Occipital lobe (tissue), 2 donors: Measurements from ENCODE around the gene SIX3. TPM values are rescaled to one million over a fixed set of nuclear protein-coding genes. Genes with fewer than 3 reads are reported as not detected.

ENCODE experiments used
- DNase-seq: peaks from one replicate; lab custom pipeline; 2025; lab: John Stamatoyannopoulos, UW
- total RNA-seq: library from RNA; depleted of rRNA; stranded (reverse); fragments of >200 nt; gene quantifications from one replicate; pipeline ENCODE4 v1.2.3, GENCODE V29; 2014

Gene SIX3
- total RNA-seq, 1 donor from 2014 or later: not detected

DNA sequence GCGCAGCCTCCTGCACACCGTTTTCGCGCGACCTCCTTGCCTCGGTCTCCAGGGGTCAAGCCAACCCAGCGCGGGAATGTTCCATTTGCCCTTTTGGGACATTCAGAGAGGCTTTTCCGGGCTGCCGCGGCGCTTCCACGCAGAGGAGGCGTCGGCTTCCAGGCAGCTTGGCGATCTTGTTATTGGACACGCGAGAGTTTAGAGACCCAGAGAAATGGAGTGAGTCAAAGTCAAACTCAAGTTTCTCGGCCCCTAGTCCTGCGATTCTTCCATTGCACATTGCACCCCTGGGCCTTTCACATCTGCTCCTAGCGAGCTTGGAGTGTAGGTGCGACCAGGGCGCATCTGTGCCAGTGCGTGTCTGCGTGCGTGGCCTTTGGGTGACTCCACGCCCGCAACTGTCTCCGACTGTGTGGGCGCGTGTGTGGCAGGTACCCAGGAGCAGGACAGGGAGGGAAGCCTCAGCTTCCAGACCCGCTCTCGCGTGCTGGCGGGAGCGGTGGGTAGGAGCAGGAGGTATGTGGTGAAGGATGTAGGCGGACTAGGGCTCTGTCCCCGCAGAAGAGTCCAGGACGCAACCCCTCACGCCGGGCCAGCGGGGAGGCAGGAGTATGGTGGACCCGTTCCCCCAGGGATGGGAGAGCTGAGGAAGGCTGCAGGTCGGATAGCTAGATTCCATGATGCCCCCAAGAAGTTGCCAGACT lies 13.5 kb downstream of the SIX3 start:
- DNase-seq: no peak

DNA sequence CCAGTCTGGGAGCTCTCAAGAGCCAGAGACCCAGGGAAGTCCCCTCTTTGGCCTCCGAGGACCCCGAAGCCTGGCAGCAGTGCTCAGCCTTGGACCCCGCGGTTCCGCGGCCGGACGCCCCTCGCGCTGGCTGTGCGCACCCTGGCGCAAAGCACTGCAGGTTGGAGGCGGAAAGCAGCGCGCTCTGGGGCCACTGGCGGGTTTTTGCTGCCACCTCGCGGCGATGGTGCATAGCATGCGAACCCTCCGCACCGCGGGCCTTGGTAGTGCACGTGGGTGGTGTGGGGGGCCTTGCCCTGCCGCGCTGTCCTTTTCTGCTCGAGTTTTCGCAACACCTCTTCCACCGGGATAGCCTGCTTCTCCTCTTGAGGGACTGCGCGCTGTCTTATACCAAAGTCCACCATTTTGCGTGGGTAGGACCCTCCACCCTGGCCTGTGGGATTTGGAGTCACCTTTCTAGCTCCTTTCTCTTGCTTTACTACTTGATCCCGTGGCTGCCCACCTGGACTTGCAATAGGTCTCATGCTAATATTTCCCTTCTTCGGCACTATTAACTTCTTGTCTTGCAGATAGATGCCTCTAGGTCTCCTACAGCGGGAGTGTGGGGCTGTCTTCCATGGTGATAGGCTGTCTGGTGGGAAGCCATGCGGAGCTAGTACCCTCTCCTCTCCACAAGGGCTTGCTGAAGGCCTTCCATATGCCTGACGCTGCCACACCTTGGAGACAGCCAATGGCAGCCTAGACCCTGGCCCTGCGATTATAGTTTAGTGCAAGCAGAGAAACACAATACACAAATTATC lies 14.3 kb downstream of the SIX3 start:
- DNase-seq: peak; percentile 55

DNA sequence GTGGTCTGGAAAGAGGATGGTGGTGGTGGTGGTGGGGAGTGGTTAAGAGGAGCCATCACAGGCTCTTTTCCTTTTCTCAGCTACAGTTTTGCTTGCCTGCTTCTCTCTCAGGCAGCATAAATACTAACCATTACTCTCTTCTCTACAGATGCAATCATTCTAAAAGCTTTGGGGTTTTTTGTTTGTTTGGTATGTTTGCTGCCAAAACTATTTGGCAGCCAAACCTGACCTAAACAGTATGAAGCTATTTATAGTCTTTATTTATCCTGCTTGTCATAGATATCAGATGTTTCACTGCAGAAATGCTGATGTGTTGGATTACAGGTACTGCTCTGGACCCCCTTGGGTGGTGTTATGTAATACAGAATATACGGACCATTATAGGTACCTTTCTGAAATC lies 15.3 kb downstream of the SIX3 start:
- no peak for DNase-seq

DNA sequence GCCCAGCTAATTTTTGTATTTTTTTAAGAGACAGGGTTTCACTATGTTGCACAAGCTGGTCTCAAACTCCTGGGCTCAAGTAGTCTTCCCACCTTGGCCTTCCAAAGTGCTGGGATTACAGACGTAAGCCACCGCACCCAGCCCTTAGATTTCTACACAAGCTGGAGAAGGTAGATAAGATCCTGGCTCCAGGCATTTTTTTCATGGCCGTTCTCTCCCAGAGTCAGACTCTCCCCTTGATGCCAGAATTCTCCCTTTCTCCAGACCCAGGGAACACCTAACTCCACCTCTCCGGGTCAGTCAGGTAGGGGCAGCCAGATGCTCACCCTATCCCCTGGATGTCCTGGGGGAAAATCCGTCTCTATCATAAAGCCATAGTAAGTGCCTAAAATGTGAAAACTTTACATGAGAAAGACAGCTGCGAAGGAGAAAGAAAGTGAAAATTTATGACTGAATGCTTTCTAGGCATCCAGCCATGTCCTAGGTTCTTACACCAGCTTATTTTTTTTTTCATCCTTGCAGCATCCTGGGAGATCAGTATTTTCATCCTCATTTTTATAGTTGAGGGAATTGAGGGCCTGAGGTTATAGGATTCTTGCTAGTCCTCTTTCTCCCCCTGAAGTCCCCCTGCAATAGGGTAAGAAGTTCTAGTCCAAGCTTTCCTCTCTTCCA lies 16.3 kb downstream of the SIX3 start:
- DNase-seq: no peak

DNA sequence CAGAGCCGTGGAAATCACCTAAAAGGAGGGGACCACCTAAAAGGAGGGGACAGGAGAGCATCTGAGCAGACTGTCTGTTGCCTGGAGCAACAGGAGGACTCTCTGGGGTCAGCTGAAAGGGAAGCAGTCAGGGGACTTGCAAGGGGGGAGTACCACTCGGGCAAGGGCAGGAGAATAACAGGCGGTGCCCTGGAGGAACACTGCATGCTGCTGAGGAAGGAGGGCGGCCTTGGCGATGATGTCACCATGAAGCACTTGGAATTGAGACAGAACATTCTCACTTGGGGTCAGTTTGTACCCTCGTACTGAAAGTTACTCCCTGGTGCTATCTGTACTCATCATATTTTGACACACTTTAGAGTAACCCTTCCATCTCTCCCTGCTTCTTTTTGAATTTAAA lies 18.4 kb downstream of the SIX3 start:
- DNase-seq: no peak

DNA sequence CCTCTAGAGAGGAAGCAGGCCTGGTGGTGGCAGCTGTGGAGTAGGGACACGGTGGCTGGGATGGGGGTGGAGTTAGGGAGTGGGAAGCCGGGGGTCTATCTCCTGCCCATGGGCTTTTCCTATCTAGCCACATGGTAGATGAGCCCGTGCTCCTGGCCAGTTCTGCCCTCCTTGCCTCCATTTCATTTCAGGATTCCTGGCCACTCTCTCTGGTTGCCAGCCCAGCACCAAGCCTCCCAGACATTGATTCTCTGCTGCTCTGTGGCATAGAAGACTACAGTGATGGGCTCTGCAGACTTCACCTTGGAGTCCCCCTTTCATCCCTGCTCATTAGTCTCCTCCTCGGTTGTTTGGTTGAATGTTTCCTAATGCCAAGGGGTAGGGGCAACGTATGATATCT lies 19.4 kb downstream of the SIX3 start:
- no peak for DNase-seq

DNA sequence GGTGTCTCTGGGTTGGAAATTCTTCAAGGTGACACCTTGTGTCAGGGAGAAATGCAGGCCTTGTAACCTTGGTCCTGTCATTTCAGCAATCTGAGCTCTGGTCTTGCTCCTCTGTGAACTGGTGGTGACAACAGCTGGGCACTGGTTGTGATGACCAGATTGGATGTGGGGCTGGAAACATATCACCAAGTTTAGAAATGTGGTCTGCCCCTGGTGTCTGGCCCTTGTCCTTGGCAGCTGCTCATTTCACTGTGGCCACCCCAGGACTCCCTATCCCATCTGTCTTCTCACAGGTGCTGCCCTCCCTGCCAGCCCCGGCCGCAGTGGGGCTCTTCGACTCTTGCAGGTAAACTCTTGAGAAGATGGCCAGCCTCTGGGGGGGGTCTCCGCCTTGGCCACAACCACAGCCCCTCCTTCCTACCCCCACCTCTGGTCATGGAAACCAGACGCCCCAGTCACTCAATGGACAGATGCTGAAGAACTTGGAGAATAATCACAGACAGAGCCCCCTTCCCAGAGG lies 20.7 kb downstream of the SIX3 start:
- no peak for DNase-seq

DNA sequence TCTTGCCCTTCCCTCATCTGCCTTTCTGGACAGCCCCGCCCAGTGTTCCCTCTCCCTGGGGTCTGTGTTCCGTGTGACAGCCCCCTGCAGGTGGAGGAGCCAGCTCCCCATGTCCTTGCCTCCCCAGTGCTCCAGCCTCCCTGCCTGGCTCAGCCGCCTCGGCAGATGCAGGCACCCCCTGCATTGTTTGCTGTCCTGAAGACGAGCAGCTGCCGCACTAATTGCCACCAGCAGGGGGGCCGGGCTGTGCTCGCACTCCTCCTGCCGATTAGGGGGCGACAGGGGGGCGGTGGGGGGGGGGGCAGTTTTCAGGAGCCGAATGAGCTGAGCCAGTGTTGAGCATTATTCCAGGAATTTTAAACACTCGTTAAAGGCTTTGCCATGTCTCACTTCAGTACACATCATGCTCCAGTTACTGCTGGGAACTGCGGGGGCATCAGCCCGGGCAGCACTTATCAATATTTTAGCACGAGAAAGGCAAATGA lies 23.3 kb downstream of the SIX3 start:
- DNase-seq: no peak

DNA sequence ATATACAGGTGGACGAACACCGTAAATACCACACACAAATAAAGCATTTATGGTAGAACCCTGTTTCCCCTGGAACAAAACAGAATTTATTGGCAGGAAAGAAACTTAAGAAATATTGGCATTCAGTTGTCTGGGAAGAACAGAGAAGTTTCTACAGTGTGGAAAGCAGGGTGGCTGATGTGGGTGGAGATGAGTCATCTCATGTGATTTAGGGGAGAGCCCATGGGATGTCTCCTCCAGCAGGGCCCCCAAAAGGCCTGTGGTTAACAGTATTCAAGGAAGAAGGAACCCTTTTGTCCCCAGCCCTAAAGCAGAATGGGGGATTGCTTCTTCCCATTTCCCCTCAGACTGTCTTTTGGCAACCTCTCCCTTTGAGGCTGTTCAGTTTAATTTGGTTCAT lies 24.2 kb downstream of the SIX3 start:
- DNase-seq: no peak

DNA sequence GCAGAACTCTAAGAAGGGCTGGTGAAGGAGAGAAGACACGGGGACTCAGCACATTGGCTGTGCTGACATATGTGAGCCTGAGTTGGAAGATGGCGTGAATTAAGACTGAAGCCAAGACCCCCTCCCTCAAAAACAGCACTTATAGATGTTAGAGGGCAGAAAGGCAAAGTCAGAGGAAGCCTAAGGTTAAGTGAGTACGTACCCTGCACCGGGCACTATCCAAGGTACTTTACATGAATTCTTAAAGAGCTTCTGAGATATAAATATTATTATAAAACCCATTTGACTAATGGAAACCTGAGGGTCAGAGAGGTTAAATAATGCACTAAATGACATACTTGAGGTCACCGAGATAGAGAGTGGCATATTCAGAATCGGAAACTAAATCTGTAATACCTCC lies 25.6 kb downstream of the SIX3 start:
- no peak for DNase-seq

DNA sequence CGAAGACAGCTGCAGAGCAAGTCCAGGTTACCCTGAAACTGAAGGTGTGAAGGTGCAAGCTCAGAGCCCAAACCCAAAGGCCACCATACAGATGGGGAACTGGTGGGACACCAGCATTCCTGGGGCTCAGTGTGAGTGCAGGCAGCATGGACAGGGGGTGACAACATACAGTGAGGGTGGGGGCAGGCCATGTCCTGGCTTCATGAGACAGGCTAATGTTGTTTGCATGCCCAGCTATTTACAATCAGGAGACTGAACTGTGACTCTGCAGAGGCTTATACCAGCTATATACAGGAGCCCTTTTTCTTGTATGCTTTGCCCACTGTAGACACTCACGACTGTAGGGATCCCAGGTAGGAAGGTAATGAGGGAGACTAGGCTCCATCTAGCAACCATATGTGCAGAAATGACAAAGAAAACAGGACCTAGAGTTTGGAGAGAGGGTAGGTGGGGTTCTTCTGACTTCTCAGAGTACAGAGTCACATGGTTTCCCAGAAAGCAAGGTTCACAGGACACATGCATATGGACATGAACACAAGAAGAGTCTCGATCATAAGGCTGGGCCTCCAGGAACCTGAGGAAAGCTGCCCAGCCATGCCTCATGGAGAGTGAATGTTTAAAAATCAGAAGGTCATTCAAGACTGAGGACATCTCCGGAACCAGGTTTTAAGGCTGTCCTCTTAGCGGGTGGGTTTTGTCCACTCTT lies 26.4 kb downstream of the SIX3 start:
- no peak for DNase-seq

DNA sequence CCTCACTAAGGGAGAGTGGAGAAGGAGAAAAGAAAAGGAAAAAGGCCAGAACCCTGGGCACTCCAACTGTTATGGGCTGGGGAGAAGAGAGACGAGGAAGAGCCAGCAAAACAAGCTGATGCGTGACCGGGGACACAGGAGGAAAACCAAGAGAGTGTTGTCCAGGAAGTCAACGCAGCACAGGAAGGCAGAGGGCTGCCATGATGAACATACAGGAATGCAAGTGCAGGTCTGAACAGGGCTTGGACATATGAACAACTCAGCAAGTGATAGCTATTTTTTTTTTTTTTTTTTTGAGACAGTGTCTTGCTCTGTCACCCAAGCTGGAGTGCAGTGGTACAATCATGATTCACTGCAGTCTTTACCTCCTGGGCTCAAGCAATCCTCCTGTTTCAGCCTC lies 28.4 kb downstream of the SIX3 start:
- DNase-seq: no peak

DNA sequence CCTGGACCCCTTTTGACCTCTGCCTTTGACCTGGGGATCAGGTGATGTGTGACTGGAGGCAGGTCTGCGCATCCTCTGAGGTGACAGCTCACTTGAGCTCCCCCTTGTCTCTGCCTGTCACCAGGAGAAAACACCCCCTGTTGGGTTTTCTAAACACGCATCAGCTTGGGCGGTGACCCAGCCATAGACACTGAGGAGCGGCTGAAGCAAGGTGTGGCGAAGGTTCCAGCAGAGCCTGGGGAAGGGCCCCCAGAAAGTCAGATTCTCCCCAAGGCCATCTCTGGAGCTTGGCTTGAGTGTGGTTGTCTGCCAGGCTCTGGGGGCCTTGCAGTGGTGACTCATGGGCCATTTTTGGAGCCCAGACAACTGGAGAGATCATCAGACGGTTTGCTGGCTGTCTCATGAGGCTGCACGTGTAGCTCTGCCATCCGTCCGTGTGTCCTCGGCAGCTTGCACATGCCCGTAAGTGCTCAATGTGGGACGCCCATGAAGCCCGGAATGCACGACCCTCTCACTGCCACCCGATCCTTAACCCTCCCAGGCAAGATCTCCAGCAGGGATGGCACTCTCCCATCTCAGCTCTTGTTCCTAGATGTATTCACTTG lies 29.4 kb downstream of the SIX3 start:
- DNase-seq: no peak

DNA sequence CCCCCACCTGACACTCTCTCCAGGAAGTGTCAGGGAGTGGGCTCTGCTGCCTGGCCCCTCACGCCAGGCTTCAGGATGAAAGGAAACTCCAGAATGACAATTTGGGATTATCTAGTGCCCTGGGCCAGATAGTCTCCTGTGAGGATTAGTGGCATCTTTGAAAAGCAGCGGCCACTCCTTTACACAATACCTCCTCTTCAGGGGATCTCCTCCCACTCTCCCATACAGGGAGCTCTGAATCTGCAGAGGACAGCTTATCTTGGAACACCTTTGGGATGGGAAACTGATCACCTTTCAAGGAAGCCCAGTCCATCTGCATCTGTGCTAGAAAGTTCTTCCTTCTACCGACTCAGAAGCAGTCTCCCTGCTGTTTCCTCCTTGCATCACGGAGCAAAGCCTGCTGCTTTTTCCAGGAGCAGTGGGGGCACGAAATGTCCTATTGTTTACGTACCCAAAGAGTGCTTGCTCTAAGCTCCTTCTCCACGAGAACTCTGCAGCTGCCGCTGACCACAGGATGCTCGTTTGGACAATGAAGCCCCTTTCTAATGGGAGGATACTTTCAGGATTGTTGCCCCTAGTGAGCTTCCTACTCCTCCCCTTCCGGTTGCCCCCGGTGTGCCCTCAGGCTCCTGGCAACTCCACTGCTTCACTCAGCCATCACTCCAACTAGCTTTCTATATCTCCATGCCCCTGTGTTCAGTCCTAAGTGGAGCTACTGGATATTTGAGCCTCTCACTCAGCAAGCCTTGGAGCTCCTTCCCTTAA lies 31.5 kb downstream of the SIX3 start:
- DNase-seq: no peak

DNA sequence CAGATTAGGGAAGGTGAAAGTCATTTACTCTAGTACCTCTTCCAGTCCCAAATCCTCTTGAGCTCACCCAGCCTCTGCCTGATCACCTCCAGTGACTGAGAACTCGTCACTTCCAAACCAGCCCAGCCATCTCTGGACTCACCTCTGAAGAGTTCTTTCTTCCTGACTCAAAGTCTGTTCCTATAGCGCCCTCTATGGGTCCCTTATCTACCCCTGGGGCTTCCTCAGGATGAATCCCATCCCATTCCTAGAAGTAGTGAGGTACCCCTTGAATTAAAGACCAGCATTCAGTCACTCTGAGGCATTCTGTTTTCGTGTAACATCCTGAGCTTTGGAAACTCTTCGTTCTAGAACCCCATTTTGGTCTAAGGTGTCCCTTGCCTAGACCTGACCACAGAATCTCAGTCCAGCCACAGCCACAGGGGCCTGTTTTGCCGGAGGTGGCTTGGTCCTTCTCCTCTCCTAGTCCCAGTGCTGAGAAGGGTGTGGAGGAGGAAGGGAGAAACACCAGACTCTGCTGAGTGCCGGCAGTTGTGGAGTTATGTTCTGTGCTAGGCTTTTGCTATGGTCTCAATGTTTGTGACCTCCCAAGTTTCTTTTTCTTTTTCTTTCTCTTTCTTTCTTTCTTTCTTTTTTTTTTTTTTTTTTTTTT lies 32.7 kb downstream of the SIX3 start:
- no peak for DNase-seq

DNA sequence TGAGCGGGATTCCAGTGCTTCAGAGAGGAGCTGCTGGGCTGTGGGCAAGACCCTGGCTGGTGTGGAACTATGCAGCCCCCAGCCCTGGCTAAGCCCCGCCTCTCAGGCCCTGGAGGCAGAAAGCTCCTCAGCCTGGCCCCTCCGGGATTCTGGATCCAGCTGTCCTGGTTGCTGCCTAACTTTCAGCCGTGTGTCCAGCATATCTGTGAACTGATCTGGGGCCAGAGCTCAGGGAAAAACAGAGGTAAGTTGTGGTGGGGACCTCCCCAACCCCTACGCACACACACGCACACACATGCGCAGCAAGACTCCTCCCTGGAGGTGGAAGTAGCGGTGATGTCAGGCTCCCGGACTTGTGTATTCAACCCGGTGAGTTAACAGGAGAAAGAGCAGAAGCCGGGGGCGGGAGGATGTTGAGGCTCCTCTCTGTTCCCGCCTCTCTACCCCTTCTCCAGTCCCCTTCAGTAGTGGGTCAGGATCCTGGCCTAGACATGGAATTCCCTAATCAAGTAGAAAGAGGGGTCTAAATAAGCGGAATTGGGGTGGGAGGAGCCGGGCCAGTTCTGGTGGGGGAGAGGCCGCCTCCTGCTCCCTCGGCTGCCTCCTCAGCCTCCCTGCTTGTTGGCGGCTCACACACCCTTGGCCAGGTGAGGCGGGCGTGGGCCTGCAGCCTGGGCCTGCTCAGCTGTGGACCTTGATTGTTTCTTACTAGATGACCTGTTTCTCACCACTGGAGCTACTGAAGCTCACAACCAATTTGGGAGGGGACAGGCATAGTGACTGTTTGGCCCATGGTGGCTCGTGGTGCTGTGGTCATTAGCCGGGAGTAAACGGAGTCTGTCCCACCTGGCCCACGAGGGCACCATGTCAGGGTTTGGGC lies 34.3 kb downstream of the SIX3 start:
- no peak for DNase-seq

DNA sequence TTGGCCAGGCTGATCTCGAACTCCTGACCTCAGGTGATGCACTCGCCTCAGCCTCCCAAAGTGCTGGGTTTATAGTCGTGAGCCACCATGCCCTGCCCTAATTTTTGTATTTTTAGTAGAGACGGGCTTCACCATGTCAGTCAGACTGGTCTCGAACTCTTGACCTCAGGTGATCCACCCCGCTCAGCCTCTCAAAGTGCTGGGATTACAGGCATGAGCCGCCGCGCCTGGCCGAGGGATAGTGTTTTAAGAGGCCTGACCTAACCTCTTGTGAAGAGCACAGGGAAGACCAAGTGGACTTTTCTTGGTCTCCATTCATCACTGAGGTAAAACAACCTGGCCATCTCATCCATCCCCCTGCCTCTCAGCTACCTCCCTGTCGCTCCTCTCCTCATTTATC lies 38.1 kb downstream of the SIX3 start:
- DNase-seq: no peak

DNA sequence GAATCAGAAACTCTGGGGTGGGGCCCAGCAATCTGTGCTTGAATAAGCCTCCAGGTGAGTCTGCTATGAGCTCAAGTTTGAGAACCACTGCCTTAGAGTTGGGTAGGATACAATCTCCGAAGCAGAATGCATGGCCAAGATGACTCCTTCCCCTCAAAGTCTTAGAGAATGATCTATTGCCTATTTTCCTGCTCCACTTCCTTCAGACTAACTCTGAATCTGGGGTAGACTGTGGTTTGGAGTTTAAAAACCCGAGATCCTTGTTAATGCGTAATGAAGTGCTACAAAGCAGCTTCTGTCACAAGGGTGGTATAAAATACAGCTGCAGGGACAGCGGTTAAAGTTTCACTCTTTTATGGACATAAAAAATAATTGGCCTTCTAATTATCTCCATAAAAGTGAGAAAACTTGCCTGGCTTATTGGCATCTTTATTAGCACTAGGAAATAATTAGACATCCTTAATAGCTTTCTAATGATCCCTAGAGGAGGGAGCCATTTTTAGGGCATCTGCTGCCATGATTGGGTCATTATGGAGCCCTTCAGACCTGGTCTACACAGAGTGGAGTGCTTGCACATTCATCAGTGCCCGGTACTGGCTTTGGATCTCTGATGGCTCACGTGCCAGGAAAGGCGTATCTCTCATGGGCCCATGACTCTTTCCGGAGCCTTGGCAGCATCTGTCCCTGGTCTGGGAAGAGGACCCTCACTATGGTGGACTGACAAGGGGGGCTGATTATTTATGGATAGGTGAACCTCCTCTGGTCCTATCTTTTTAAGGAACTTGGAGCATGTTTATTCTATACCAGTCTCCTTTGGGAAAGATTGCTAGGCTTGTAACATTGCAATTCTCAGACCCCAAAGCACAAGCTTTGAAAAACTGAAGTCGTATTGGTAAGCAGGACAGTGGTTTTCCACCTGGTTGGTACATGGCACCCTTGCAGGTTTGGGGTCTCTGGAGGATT lies 39.5 kb downstream of the SIX3 start:
- no peak for DNase-seq
